IPS DF 6.9 (cell line): ENCODE measurements around the gene TNK2.

Source experiments
- DNase-seq: peaks from one replicate; pipeline ENCODE4 v3.0.0-alpha.2; 2013; ENCODE audit warnings: low read depth, low spot score
- H3K27ac ChIP-seq: one replicate; pipeline ENCODE4 v1.5.1; 2013; ENCODE audit warnings: low read length, control low read depth
- H3K27me3 ChIP-seq: 2 replicates; pipeline ENCODE4 v1.6.1; 2013; ENCODE audit warnings: mild to moderate bottlenecking, low read length; ENCODE audit not compliant: control insufficient read depth, insufficient read depth
- H3K36me3 ChIP-seq: 2 replicates; pipeline ENCODE4 v1.6.1; 2013; ENCODE audit warnings: low read length; ENCODE audit not compliant: control insufficient read depth, insufficient read depth
- H3K4me1 ChIP-seq: 2 replicates; pipeline ENCODE4 v1.6.1; 2013; ENCODE audit warnings: low read length; ENCODE audit not compliant: control insufficient read depth, insufficient read depth
- H3K4me3 ChIP-seq: 2 replicates; pipeline ENCODE4 v1.5.1; 2013; ENCODE audit warnings: mild to moderate bottlenecking, low read length
- H3K9me3 ChIP-seq: 2 replicates; pipeline ENCODE4 v1.6.1; 2013; ENCODE audit warnings: low read length, inconsistent platforms; ENCODE audit not compliant: control insufficient read depth, insufficient read depth
- WGBS: extraction: QIAGEN DNeasy Blood & Tissue Kit; methylation state at CpG from one replicate; pipeline ENCODE4 v1.1.7; 2013; ENCODE audit warnings: mixed read lengths, missing lambda C conversion rate; ENCODE audit not compliant: insufficient read length, insufficient coverage; 5-methylcytosine and 5-hydroxymethylcytosine counted together

TNK2 gene

DNA sequence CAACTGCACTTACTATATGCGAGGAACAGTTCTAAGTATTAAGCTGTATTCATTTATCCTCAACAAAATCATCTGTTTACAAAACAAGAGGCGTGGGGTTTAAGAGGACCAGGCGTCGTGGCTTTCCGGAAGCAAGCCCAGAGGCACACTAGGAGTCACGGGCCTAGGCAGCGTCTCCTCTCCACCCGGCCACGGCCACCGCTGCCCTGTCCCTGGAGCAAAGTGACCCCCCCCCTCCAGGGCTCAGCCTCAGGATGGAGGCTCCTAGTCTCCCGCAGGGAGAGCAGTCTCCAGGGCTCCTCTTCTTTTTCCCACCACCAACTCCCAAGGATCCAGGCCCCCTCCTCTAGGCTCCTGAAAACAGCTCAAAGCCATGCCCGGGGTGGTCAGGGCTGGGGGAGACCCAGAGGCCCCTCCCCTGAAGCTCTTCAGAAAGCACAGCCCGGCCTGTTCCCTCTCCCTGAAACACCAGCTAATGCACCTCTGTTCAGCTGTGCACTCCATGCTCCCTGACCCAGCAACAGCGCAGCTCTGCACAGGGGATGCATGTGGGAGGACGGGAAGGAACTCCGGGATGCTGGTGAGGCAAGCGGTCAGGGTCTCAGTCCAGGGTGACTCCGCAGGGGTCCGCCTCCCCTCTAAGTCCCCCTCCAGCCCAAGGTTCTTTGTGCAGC is 16.8 kb downstream of the TNK2 start:
- no CpG with 5 or more reads among the region's 19 CpGs for WGBS
- H3K36me3 ChIP-seq: peaks cover 3% of the 10 kb centered on the region
- no peak for DNase-seq
- peaks cover 16% of the 10 kb centered on the region for H3K4me1 ChIP-seq
- H3K9me3 ChIP-seq: no peaks in the 10 kb centered on the region
- no peak overlapping the region for H3K4me3 ChIP-seq
- no peak overlapping the region for H3K27ac ChIP-seq
- no peaks in the 10 kb centered on the region for H3K27me3 ChIP-seq

DNA sequence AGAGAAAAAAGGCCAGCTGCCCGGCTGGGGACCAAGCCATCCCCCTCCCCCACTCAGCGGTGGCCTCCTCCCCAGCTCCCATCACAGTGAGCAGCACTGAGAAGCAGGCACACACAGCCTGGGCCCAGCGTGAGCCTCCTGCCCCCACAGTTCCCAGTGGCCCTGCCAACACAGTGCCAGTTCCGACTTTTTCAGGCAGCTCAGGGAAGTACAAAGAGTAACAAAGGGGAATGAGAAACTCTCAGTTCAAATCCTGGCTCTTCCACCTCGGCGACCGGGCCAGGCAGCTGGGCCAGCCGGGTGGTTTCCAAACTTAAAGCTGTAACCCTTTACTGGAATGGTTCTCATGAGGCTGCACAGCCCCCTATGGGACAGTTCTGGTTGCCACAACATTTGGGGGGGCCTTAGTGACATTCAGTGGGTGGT is 18.5 kb downstream of the TNK2 start:
- Histone ChIP-seq H3K27me3 (no peaks in the 10 kb centered on the region), H3K36me3 (peaks cover 9% of the 10 kb centered on the region), H3K9me3 (no peaks in the 10 kb centered on the region), H3K27ac (no peak overlapping the region), H3K4me1 (peaks cover 20% of the 10 kb centered on the region), H3K4me3 (no peak overlapping the region)
- WGBS: no CpG with 5 or more reads among the region's 8 CpGs
- no peak for DNase-seq

DNA sequence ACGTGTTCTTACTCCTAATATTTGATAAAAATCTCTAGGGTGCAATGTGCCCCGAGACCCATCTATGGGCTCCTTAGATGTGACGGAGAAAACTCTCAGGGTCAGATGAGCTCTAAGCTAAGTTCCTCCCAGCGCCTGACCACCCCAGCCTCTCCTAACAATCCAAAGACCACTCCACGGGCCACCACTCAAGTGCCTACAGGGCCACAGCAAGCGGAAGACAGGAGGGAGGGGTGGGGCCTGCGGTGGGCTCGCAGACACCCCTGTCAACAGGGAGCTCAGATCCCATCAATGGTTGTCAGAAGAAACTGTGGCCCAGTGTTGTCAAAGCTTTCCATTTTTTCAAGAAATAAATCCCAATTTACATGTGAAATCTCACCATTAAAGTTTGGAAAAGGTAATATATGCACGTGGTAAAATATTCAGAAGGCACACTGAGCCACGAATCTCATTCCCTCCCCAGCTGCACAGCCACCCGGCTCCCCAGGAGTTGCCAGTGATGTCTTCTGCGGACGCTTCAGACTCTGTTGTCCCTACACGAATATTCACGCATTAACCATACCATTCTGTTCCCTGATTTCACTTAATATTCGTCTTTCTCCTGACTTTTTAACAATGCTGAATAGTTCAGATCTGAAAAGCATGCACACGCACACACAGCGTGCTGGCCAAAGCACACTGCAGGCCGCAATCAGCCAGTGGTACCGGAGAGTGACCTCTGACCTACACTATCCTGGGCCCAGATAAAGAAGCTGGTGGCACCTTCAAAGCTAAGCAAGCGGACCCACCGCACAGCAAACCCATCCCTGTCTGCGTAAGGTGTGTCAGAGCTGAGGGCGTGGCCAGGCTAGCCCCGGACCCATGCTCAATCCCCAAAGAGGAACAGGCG is 19.1 kb downstream of the TNK2 start:
- no peaks in the 10 kb centered on the region for H3K9me3 ChIP-seq
- no peaks in the 10 kb centered on the region for H3K27me3 ChIP-seq
- WGBS: 100% methylated on average over 3 of the region's 26 CpGs
- no peak overlapping the region for H3K27ac ChIP-seq
- peaks cover 18% of the 10 kb centered on the region for H3K4me1 ChIP-seq
- peaks cover 12% of the 10 kb centered on the region for H3K36me3 ChIP-seq
- no peak overlapping the region for H3K4me3 ChIP-seq
- no peak for DNase-seq

DNA sequence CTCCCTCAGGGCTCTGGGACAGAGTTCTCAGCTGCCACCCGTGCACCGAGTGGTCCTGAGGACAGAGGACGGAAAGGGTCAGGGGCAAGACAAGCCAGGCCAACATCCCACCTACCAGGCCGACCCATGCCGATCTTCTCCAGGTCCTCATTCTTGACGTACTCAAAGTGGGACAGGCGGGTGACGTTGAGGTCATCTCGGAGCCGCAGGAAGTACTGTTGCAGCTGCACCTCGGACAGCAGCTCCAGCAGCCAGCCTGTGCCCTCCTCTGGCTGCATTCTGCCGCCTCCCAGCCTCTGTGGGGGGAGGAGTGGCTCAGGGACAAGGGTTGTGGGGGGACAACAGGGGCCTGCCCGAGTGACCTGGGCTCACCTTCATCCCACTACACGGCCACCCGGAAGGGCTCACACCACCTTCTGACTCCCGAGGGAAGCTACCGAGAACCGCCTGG is 20.0 kb downstream of the TNK2 start:
- WGBS: no CpG with 5 or more reads among the region's 18 CpGs
- no peak overlapping the region for H3K4me3 ChIP-seq
- no peak for DNase-seq
- H3K4me1 ChIP-seq: peaks cover 16% of the 10 kb centered on the region
- H3K27me3 ChIP-seq: no peaks in the 10 kb centered on the region
- no peaks in the 10 kb centered on the region for H3K9me3 ChIP-seq
- no peak overlapping the region for H3K27ac ChIP-seq
- H3K36me3 ChIP-seq: peaks cover 12% of the 10 kb centered on the region

DNA sequence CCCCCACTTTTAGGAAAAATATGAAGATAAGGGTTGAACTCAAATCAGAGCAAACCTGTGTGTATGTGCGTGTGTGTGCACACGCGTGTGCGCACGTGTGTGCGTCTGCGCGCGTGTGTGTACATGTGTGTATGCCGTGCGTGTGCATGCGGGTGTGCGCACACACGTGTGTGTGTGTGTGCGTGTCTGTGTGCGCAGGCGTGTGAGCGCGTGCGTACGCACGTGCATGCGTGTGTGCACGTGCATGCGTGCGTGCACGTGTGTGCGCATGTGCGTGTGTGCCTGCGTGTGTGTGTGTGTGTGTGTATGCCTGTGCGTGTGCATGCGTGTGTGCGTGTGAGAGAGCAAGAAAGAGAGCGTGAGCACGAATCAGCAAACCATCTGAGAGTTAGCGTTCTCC is 20.7 kb downstream of the TNK2 start:
- WGBS: no CpG with 5 or more reads among the region's 36 CpGs

DNA sequence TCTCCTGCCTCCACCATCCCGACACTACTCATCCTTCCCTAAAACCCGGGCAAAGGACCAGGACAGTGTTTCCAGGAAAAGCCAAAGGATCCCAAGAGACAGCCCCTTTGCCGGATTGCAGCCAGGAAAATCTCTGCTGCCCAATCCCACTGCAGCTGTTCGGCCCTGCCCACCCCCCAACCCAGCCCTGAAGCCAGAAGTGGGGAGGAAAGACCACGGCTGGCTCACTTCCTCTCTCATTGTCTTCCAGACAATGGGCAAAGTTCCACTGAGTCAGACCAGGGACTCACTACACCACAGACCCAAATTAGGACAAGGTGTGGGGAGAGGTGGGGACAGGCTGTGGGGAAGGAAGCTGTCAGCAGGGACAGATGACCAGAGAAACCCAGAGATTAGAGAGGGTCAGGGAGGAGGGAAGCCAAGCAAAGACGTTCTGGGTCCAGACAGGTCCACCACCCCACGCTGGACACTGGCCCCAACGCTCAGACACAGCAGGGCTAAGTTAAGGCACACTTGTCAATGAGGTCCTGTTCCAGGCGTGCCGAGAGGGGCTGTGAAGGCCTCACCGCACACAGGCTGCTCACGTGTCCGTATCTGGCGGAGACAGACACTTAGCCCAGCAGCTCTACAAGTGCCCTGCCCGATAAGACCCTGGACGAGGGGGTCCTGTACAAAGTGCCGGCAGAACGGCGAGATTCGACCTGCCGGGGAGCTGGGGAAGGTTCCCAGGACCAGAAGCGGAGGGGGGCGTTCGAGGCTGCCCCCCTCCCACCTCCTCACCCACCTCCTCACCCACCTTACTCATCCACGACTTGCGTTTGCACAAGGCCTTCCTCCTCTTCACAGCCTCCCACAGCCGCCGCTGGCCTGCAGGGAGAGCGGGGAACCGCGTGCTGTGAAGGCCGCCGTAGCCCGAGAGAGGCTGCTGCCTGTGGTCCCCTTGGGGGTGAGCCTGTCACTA is 21.9 kb downstream of the TNK2 start:
- DNase-seq: no peak
- no CpG with 5 or more reads among the region's 34 CpGs for WGBS
- Histone ChIP-seq H3K4me3 (no peak overlapping the region), H3K4me1 (peaks cover 13% of the 10 kb centered on the region), H3K27ac (no peak overlapping the region), H3K36me3 (peaks cover 20% of the 10 kb centered on the region), H3K9me3 (no peaks in the 10 kb centered on the region), H3K27me3 (no peaks in the 10 kb centered on the region)

More for the DNA sequence above, 20.7 kb downstream of the TNK2 start:
- H3K4me3 ChIP-seq: no peak overlapping the region
- H3K36me3 ChIP-seq: peaks cover 15% of the 10 kb centered on the region
- peaks cover 16% of the 10 kb centered on the region for H3K4me1 ChIP-seq
- H3K27me3 ChIP-seq: no peaks in the 10 kb centered on the region
- H3K27ac ChIP-seq: no peak overlapping the region
- H3K9me3 ChIP-seq: no peaks in the 10 kb centered on the region
- DNase-seq: no peak

DNA sequence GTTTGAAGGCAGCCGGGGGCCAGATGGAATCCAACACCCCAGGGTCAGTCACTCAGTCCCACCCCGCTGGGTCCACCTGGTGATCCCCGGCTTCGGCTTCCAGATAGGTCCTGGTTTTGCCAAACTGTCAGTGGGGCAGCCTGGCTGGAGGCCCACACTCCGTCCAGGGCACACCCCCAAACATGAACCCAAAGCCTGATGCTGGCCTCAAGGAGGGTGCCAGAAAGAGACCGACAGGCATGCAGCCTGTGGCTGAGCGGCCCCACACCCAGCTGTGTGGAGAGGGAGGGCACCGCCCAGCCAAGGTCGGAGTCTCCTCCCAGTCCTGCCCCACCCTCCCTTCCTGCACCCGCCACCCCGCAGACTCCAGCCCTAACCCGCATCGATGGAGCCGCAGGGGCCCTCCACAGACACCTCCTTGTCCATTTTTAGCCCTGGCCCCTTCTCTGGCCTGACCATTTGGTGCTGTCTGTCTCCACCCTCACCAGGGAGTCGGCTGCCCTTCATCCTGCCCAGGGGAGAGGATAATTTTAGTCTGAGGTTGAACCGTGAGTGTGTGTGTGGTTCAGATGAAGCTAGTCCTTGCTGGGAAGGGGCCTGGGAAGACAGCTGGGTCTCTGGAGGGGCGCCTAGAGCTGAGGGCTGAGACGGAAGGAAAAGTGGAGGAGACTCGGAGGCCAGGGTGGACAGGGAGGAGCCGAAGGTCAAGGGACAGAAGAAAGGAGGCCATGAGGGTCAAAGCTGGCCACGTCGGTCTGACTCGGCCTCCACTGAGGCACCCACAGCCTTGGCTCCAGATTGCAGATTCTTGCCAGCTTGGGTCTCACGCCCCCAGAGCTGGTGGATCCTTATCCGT is 23.1 kb downstream of the TNK2 start:
- no peak for DNase-seq
- H3K9me3 ChIP-seq: no peaks in the 10 kb centered on the region
- H3K4me1 ChIP-seq: peaks cover 13% of the 10 kb centered on the region
- H3K4me3 ChIP-seq: no peak overlapping the region
- WGBS: no CpG with 5 or more reads among the region's 25 CpGs
- H3K36me3 ChIP-seq: peaks cover 20% of the 10 kb centered on the region
- no peaks in the 10 kb centered on the region for H3K27me3 ChIP-seq
- H3K27ac ChIP-seq: no peak overlapping the region

DNA sequence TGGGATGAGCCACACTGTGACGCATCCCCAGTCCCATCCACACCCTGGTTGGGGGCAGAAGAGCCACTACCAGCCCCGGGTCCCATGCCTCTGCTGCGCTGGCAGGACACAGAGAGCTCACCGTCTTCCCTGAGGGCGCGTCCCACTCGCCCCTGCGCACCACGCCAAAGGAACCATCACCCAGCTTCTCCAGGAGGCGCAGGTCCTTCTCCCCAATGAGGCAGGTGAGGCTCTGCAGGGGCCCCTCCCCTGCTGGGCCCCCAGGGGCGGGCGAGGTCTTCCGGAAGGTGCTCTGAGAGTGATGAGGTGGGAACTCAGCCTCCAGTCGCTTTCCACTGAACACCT is 23.7 kb downstream of the TNK2 start:
- H3K27ac ChIP-seq: no peak overlapping the region
- WGBS: no CpG with 5 or more reads among the region's 14 CpGs
- H3K9me3 ChIP-seq: no peaks in the 10 kb centered on the region
- H3K4me3 ChIP-seq: no peak overlapping the region
- DNase-seq: no peak
- peaks cover 13% of the 10 kb centered on the region for H3K4me1 ChIP-seq
- H3K27me3 ChIP-seq: no peaks in the 10 kb centered on the region
- peaks cover 20% of the 10 kb centered on the region for H3K36me3 ChIP-seq

DNA sequence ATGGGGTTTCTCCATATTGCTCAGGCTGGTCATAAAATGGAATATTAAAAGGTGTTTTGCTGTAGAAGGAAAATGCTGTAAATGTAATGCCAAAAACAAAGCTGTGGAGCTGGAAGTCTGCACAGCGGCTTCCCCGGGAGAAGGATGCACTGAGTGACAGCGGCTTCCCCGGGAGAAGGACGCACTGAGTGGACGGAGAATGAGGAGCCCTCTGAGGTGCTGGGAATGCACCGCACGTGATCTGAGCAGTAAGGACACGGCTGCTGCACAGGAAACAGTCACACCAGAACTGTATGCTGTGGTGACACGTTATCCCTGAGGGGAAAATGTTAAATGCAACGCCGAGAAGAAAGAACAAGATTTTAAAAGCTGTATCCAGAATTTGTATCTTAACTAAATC is 24.6 kb downstream of the TNK2 start:
- H3K36me3 ChIP-seq: peaks cover 20% of the 10 kb centered on the region
- H3K9me3 ChIP-seq: no peaks in the 10 kb centered on the region
- DNase-seq: no peak
- WGBS: no CpG with 5 or more reads among the region's 12 CpGs
- no peak overlapping the region for H3K4me3 ChIP-seq
- no peaks in the 10 kb centered on the region for H3K27me3 ChIP-seq
- peaks cover 10% of the 10 kb centered on the region for H3K4me1 ChIP-seq
- H3K27ac ChIP-seq: no peak overlapping the region
